IMR-90 (cell line): Measurements from ENCODE around the gene CRYBB2. TPM values are rescaled to one million over a fixed set of nuclear protein-coding genes. Genes with fewer than 3 reads are reported as not detected.

Experiments
- ATAC-seq: fragments of 200-7000 bp; cut with Tn5 transposase; 2 replicates; pipeline ENCODE4 v1.9.1; 2020; ENCODE audit warnings: low read depth, mild to moderate bottlenecking, moderate library complexity
- BruUV-seq: library from RNA; stranded (reverse); fragments of 400-500 nt; replicated peaks from 2 replicates; lab custom pipeline; 2021; lab: Mats Ljungman, UMichigan
- CTCF ChIA-PET: fragments of 300-600 bp; formaldehyde crosslinking; extraction: SDS; loops from one replicate; lab custom pipeline; 2021; ENCODE audit warnings: antibody characterized with exemption; lab: Yijun Ruan, JAX
- POLR2A ChIA-PET: fragments of 300-600 bp; sonication (Branson Sonifier 250); formaldehyde crosslinking; loops from one replicate; lab custom pipeline; 2022; ENCODE audit warnings: antibody characterized with exemption; ENCODE audit not compliant: unreplicated experiment; lab: Charles Lee
- DNase-seq: peaks from one replicate; pipeline ENCODE4 v3.0.0; 2013
- H2AFZ ChIP-seq: replicated peaks from 2 replicates; pipeline ENCODE3; 2013; ENCODE audit warnings: low read length, mild to moderate bottlenecking; ENCODE audit not compliant: poor library complexity
- H2AK5ac ChIP-seq: 2 replicates; pipeline ENCODE4 v1.6.1; 2013; ENCODE audit warnings: low read depth, low read length, inconsistent platforms
- H2AK9ac ChIP-seq: replicated peaks from 2 replicates; pipeline ENCODE3; 2013; ENCODE audit warnings: mild to moderate bottlenecking, low read depth, low read length, moderate library complexity; ENCODE audit not compliant: poor library complexity
- H2BK120ac ChIP-seq: 2 replicates; pipeline ENCODE4 v1.6.1; 2013; ENCODE audit warnings: low read depth, low read length, inconsistent platforms
- H2BK15ac ChIP-seq: 3 replicates; pipeline ENCODE4 v1.6.1; 2013; ENCODE audit warnings: low read depth, low read length, inconsistent platforms
- H2BK20ac ChIP-seq: 2 replicates; pipeline ENCODE4 v1.6.1; 2013; ENCODE audit warnings: low read depth, mild to moderate bottlenecking, inconsistent platforms, low read length, moderate library complexity
- H2BK5ac ChIP-seq: 2 replicates; pipeline ENCODE4 v1.6.1; 2013; ENCODE audit warnings: mild to moderate bottlenecking, low read depth, low read length, inconsistent platforms; ENCODE audit not compliant: poor library complexity, severe bottlenecking
- H3K14ac ChIP-seq: replicated peaks from 2 replicates; pipeline ENCODE4 v1.6.1; 2013; ENCODE audit warnings: low read depth, low read length, inconsistent platforms
- H3K18ac ChIP-seq: 2 replicates; pipeline ENCODE4 v1.6.1; 2013; ENCODE audit warnings: low read depth, low read length, control low read depth
- H3K23ac ChIP-seq: 2 replicates; pipeline ENCODE4 v1.6.1; 2013; ENCODE audit warnings: low read depth, low read length, inconsistent platforms
- H3K27ac ChIP-seq: 2 replicates; pipeline ENCODE4 v1.5.1; 2013; ENCODE audit warnings: mild to moderate bottlenecking, control low read depth, low read length; ENCODE audit not compliant: insufficient read depth
- H3K27me3 ChIP-seq: 2 replicates; pipeline ENCODE4 v1.6.1; 2013; ENCODE audit warnings: low read length; ENCODE audit not compliant: control insufficient read depth, insufficient read depth
- H3K36me3 ChIP-seq: 2 replicates; pipeline ENCODE4 v1.6.1; 2013; ENCODE audit warnings: low read length, mixed read lengths; ENCODE audit not compliant: control insufficient read depth, insufficient read depth
- H3K4ac ChIP-seq: 2 replicates; pipeline ENCODE4 v1.6.1; 2013; ENCODE audit warnings: low read depth, low read length, inconsistent platforms
- H3K4me1 ChIP-seq: 2 replicates; pipeline ENCODE4 v1.6.1; 2013; ENCODE audit warnings: low read length, mixed read lengths; ENCODE audit not compliant: control insufficient read depth, insufficient read depth
- H3K4me2 ChIP-seq: 2 replicates; pipeline ENCODE4 v1.6.1; 2013; ENCODE audit warnings: low read depth, mild to moderate bottlenecking, control low read depth, low read length, moderate library complexity
- H3K4me3 ChIP-seq: 2 replicates; pipeline ENCODE4 v1.5.1; 2013; ENCODE audit warnings: low read depth, mild to moderate bottlenecking, control low read depth, low read length, moderate library complexity; ENCODE audit not compliant: insufficient read depth
- H3K56ac ChIP-seq: 2 replicates; pipeline ENCODE4 v1.6.1; 2013; ENCODE audit warnings: low read length, inconsistent platforms; ENCODE audit not compliant: insufficient read depth; ENCODE audit errors: extremely low read depth
- H3K79me1 ChIP-seq, 2 experiments: 2 replicates each; pipeline ENCODE4 v1.6.1; 2013; ENCODE audit warnings: low read length in 2 of 2, inconsistent platforms in 1 of 2, low read depth in 1 of 2
- H3K9ac ChIP-seq: 2 replicates; pipeline ENCODE4 v1.6.1; 2013; ENCODE audit warnings: low read depth, low read length, control low read depth
- H3K9me1 ChIP-seq: 2 replicates; pipeline ENCODE4 v1.6.1; 2013; ENCODE audit warnings: low read length, inconsistent platforms; ENCODE audit not compliant: insufficient read depth
- H3K9me3 ChIP-seq: 2 replicates; pipeline ENCODE4 v1.6.1; 2013; ENCODE audit warnings: low read length; ENCODE audit not compliant: control insufficient read depth, insufficient read depth
- H4K20me1 ChIP-seq: 2 replicates; pipeline ENCODE4 v1.6.1; 2013; ENCODE audit warnings: low read length, inconsistent platforms; ENCODE audit not compliant: insufficient read depth
- H4K5ac ChIP-seq: 2 replicates; pipeline ENCODE4 v1.6.1; 2013; ENCODE audit warnings: mild to moderate bottlenecking, low read depth, low read length, control low read depth
- H4K8ac ChIP-seq, 2 experiments: 2 replicates each; pipeline ENCODE4 v1.6.1; 2013; ENCODE audit warnings: low read depth in 2 of 2, low read length in 2 of 2, control low read depth in 1 of 2, inconsistent platforms in 1 of 2
- H4K91ac ChIP-seq: 2 replicates; pipeline ENCODE4 v1.6.1; 2013; ENCODE audit warnings: low read depth, low read length, inconsistent platforms; ENCODE audit not compliant: insufficient read depth
- CEBPB ChIP-seq: IDR thresholded peaks from 2 replicates; pipeline ENCODE4 v1.6.1; 2012; ENCODE audit warnings: low read depth, low read length, improper control_type of control experiment
- CHD1 ChIP-seq: IDR thresholded peaks from 2 replicates; pipeline ENCODE4 v1.6.1; 2012; ENCODE audit warnings: low read depth, low read length, improper control_type of control experiment
- CTCF ChIP-seq: conservative IDR thresholded peaks from 2 replicates; pipeline ENCODE4 v1.5.1; 2012; ENCODE audit warnings: mild to moderate bottlenecking, low read depth, low read length, improper control_type of control experiment
- ELK1 ChIP-seq: fragments of 150-350 bp; IDR thresholded peaks from 2 replicates; pipeline ENCODE4 v1.6.1; 2016; ENCODE audit warnings: low read depth, mild to moderate bottlenecking, low read length, moderate library complexity, borderline replicate concordance
- MAFK ChIP-seq: IDR thresholded peaks from 2 replicates; pipeline ENCODE4 v1.6.1; 2012; ENCODE audit warnings: low read depth, low read length, improper control_type of control experiment
- MXI1 ChIP-seq: IDR thresholded peaks from 2 replicates; pipeline ENCODE4 v1.6.1; 2012; ENCODE audit warnings: low read depth, mild to moderate bottlenecking, low read length, moderate library complexity, borderline replicate concordance
- NFE2L2 ChIP-seq: fragments of 150-350 bp; IDR thresholded peaks from 2 replicates; pipeline ENCODE4 v1.6.1; 2016; ENCODE audit warnings: low read depth, mild to moderate bottlenecking, low read length
- RCOR1 ChIP-seq: IDR thresholded peaks from 2 replicates; pipeline ENCODE4 v1.6.1; 2012; ENCODE audit warnings: mild to moderate bottlenecking, low read length, improper control_type of control experiment; ENCODE audit not compliant: insufficient replicate concordance
- RFX5 ChIP-seq: IDR thresholded peaks from 2 replicates; pipeline ENCODE4 v1.8.0; 2012; ENCODE audit warnings: low read depth, mild to moderate bottlenecking, low read length, moderate library complexity
- USF2 ChIP-seq: fragments of 150-350 bp; IDR thresholded peaks from 2 replicates; pipeline ENCODE4 v1.6.1; 2017; ENCODE audit warnings: mild to moderate bottlenecking, antibody characterized with exemption, low read length, low read depth
- WGBS, 2 experiments: methylation state at CpG; one replicate each; pipeline versions ENCODE4 v1.1.5 to v1.1.7; 2013; ENCODE audit warnings: missing lambda C conversion rate in 2 of 2; ENCODE audit not compliant: insufficient read length in 1 of 2; ENCODE audit errors: extremely low coverage in 2 of 2; 5-methylcytosine and 5-hydroxymethylcytosine counted together
- dilution Hi-C: fragments of 300-500 bp; cut with HindIII; formaldehyde crosslinking; loops from one replicate; pipeline ENCODE4 v1.14.3; 2018; ENCODE audit warnings: low sequenced_read_pairs; ENCODE audit not compliant: unreplicated experiment
- in situ Hi-C: fragments of 300-500 bp; cut with MboI; formaldehyde crosslinking; loops from 3 replicates; pipeline ENCODE4 v1.14.3; 2019; ENCODE audit warnings: low sequenced_read_pairs, inconsistent platforms, mixed read lengths
- intact Hi-C: fragments of 100-400 bp; cut with micrococcal nuclease; formaldehyde crosslinking; loops from 2 replicates; pipeline ENCODE4 v1.10.0; 2022
- polyA plus RNA-seq, 3 experiments: library from polyadenylated mRNA; depleted of rRNA; stranded (reverse); fragments of >200 nt; gene quantifications; 2 replicates each; pipeline ENCODE4 v1.2.3, GENCODE V29; 2012; ENCODE audit warnings: low replicate concordance in 1 of 3
- total RNA-seq: library from RNA; depleted of rRNA; stranded (reverse); fragments of >200 nt; gene quantifications from 2 replicates; pipeline ENCODE4 v1.2.3, GENCODE V29; 2012

The CRYBB2 gene
- total and polyA plus RNA-seq, 2 of the 4 experiments (the other 2 are of a cell fraction) = not detected

GRCh38 chr22:25201557-25202273 lies 17.7 kb upstream of the CRYBB2 start:
- dilution Hi-C loops = no loop called here
- DNase-seq = no peak
- no peak overlapping the region for H2BK20ac ChIP-seq

More at GRCh38 chr22:25201557-25202273, 17.7 kb upstream of the CRYBB2 start:
- H2BK15ac ChIP-seq = no peak overlapping the region
- H3K4ac ChIP-seq = no peak overlapping the region
- no peaks in the 10 kb centered on the region for H4K20me1 ChIP-seq
- H2BK120ac ChIP-seq = no peak overlapping the region
- H4K5ac ChIP-seq = no peak overlapping the region
- H3K27me3 ChIP-seq = no peaks in the 10 kb centered on the region
- ChIA-PET POLR2A (no interaction called here), CTCF (no interaction called here)
- 20% methylated on average over 2 of the region's 10 CpGs; no CpG with 5 or more reads in 1 of the 2 experiments for WGBS, 2 experiments
- no peak overlapping the region for H3K14ac ChIP-seq
- no peak overlapping the region for H3K27ac ChIP-seq
- H3K23ac ChIP-seq = no peak overlapping the region
- no peak overlapping the region for H3K9ac ChIP-seq
- H4K91ac ChIP-seq = no peak overlapping the region
- in situ Hi-C loops (no loop called here), intact Hi-C loops (loop anchor here (1.0 to 5.0 kb wide), 6 partner anchors 246 to 1159 kb away; no protein-coding TSS in a partner anchor)
- H2BK5ac ChIP-seq = no peak overlapping the region
- no peak overlapping the region for H2AFZ ChIP-seq
- no peaks in the 10 kb centered on the region for H3K36me3 ChIP-seq
- ATAC-seq = no peak
- no peak overlapping the region for H3K56ac ChIP-seq
- no peak overlapping the region for H3K4me2 ChIP-seq
- H2AK5ac ChIP-seq = no peak overlapping the region
- no peaks in the 10 kb centered on the region for H3K9me1 ChIP-seq
- no peak overlapping the region for H3K4me3 ChIP-seq
- no peaks in the 10 kb centered on the region for H3K9me3 ChIP-seq
- TF ChIP-seq CTCF (no peak), CHD1 (no peak), RCOR1 (no peak), CEBPB (no peak), MAFK (no peak), RFX5 (no peak), USF2 (no peak), ELK1 (no peak), MXI1 (no peak), NFE2L2 (no peak)
- H4K8ac ChIP-seq = no peak overlapping the region
- H3K4me1 ChIP-seq = no peaks in the 10 kb centered on the region
- no peaks in the 10 kb centered on the region for H3K79me1 ChIP-seq
- H3K18ac ChIP-seq = no peak overlapping the region
- no peak overlapping the region for H2AK9ac ChIP-seq
- BruUV-seq = no TSS peak
